SIG-M5 treated with dmso at 0.1 percent for 504 hours (cell line): ENCODE measurements around the gene DOK4.

Experiments used
- DNase-seq: peaks from one replicate; lab custom pipeline; 2025; ENCODE audit not compliant: unreplicated experiment; lab: John Stamatoyannopoulos, UW

Gene DOK4

DNA sequence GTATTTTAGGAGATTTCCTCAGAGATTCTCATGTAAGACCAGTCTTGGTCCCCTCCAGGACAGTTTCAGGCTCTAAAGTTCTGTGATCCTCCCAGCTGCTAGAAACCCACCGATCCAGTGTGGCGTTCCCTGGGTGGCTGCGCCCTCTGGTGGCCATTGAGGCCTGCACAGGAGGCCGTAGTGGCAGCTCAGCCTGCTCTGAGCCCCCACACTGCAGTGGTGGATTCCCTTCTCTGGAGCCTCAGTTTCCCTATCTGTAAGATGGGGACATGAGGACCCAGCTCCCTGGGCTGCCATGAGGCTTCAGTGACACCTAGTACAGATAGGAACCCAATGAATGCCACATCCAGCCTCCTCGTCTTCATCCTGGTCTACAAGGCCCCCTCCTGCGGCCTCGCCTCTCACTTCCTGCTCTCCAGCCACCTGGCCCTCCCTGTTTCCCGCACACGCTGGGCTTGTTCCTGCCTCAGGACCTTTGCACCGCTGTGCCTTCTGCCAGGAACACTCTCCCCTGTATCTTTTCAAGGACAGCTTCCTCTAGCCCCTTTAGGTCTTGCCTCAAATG lies 33.6 kb upstream of the DOK4 start:
- DNase-seq = peak; percentile 13

DNA sequence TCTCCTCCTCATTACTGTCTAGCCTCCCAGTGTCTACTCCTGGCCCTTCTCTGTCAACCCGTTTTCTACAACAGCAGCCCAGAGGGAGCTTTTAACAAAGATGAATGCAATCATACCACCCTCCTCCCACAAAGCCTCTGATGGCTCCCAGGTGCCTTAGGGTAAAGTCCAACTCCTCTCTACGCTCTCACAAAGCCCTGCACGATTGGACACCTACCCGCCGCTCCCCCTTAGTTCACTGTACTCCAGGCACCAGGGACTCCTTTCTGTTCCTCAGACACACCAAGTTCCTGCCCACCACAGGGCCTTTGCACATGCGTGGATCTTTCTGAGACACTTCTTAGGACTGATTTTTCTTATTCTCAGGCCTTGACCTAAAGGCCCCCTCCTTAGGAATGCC lies 32.6 kb upstream of the DOK4 start:
- DNase-seq = no peak

DNA sequence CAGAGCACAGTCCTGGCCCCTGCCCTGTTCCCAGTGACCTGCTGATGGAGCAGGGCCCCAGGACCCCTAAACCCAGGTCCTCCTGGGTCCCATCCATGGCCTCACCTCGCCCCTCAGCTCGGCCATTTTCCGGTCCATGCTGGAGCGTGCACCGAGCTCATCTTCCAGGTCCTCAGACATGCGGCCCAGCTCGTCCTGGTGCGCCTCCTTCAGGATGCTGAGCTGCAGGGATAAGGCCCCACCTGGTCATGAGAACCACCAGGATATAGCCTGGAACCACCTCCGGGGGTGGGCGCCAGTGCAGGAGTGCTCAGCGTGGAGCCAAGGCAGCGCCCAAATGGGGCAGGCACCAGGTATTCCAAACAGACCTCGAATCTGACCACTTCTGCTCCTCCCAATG lies 32.2 kb upstream of the DOK4 start:
- no peak for DNase-seq

DNA sequence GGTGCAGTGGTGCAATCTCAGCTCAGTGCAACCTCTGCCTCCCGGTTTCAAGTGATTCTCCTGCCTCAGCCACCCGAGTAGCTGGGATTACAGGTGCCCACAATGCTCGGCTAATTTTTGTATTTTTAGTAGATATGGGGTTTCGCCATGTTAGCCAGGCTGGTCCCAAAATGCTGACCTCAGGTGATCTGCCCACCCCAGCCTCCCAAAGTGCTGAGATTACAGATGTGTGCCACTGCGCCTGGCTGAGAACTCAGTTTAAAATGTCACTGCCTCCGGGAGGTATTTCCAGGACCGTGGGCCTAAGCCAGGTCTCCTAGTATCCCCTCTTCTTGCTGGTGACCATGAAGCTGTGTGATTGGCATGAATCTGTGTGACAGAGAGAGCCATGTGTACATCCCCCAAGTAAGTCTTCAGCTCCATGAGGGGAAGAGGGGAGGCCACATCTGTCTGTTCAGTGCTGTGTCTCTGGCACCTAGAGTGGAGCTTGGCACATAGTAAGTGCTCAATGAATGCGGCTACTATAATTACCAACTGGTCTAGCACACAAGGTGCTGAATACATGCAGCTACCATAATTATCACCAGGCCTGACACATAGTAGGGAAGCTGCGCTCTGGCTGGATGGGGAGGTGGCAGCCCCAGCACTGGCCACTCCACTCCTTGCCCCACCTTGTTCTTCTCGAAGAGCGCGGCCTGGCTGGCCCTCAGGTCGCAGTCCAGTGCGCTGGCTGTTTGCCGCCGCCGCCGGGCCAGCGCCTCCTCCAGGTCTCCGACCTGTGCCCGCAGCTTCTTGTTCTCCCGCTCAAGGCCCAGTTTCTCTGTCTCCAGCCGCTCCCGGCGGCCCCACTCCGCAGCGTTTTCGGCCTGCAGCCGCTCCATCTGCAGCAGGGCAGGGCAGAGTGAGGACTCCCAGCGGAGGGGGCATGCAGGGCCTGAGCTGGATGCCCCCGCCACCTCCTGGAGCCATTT lies 31.4 kb upstream of the DOK4 start:
- DNase-seq = no peak

DNA sequence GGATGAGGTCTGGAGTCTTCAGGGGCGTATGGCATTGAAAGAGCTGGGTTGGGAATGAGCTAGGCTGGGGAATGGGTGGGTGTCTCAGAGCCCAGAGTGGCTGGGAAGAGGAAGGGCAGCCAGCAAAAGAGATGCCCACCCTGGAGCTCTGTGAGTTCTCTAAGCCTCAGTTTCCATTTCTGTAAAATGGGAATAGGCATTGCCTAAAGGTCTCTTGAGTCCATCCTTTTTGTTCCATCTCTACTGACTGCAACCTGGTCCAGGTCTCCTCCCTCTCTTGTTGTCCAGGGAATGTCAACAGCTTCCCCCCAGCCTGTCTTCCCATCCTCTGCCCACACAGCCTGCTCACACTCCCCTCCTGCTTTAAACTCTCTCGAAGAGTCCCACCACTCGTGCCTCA lies 30.5 kb upstream of the DOK4 start:
- DNase-seq = no peak

DNA sequence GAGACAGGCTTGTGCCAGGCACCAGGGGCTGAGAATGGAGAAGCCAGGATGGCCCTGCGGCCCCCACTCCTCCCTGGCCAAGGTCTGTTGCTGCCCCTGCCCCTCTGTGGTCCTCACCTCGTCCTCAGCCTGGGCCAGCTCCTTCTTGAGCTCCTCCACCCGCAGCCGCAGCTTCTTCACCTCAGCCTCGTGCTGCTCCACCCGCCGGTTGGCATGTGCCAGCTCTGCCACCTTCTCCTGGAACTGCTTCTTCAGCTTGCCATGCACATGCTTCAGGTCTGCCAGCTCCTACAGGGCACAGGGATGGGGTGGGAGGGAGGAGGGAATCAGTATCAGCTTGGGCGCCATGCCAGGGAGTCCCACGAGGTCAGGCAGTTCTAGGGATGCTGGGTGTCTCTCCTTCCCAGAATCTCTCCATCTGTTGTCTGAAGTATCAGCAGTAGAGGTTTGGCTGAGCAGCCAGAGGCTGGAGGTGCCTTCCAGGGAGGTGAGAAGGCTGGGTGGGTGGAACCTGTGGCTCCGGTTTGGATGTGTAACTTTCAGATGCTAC lies 30.0 kb upstream of the DOK4 start:
- DNase-seq = no peak

DNA sequence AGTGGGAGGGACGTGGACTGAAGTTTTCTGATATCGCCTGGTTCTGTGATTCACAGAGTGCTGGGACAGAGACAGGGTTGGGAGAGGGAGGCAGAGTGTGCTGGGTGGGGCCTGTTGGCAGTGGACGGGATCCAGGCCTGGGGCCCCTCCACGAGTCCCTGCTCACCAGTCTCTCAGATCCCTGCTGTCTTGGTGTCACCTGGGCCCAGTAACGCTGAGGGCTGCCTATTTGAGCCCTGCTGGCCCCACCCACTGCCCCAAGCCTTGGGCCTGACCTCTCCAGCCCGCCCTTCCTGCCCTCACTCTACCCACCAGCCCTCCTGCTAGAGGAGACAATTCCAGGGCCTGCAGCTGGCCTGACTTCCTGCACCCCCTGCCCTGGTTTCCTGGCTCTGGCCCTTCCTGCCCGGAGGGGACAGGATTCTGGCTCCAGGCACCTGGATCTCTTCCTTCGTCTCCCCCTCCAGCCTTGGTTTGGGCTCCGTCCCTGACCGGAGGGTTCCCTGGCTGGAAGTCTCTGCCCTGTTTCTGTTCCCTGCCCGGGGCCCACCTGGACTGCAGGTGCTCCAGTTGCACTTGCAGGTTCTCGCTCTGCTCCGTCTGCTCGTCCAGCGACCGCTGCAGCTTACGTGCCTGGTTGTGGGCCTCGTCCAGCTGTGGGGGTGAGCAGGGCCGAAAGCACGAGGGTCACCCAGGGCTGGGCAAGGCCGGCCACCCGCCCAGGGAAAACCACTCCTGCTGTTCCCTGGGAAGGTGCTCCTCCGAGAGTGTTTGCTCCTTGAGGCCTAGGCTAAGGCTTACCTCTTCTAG lies 28.7 kb upstream of the DOK4 start:
- no peak for DNase-seq

DNA sequence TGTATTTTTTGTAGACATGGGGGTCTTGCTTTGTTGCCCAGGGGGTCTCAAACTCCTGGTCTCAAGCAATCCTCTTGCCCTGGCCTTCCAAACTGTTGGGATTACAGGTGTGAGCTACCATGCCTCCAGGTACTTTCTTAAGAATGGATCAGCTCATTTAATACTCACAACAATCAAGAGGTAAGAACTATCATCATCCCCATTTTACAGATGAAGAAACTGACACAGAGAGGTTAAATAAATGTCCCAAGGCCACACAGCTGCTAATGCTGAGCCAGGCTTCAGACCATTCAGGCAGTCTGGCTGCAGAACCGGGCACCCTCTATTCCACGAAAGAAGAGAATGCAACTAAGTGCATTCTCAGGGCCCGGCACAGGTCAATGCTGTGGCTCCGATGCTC lies 28.1 kb upstream of the DOK4 start:
- no peak for DNase-seq

DNA sequence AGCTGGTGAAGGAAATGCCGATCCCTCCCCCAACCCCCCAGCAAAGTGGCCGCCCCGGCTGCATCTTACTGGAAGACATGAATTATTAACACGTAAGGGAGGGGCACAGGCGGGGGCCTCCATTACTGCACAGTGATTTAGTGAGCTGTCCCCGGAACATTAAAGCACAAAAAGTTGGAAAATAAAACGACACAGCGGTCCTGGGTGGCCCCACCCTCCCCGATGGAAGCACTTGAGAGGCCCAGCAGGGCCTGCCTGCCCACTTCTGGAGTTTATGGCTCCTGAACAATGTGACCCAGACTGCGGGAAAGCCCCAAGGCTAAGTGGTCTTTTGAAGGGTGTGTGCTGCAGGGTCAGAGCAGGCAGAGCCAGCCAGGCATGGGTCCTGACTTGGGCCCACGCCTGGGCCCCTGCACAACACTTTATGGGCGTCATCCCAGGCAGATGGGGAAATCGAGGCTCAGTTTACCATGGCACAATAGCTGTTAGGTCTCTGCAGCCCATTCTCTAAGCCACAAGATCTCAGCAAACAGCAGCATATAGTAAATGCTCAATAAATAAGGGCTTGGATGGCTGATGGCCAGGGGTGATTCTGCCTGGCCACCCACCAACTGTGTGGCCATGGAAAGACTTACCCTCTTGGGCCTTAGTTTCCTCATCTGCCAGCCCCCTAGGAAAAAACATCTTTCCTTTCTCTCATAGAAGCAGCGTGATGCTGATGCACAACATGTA lies 27.2 kb upstream of the DOK4 start:
- no peak for DNase-seq

DNA sequence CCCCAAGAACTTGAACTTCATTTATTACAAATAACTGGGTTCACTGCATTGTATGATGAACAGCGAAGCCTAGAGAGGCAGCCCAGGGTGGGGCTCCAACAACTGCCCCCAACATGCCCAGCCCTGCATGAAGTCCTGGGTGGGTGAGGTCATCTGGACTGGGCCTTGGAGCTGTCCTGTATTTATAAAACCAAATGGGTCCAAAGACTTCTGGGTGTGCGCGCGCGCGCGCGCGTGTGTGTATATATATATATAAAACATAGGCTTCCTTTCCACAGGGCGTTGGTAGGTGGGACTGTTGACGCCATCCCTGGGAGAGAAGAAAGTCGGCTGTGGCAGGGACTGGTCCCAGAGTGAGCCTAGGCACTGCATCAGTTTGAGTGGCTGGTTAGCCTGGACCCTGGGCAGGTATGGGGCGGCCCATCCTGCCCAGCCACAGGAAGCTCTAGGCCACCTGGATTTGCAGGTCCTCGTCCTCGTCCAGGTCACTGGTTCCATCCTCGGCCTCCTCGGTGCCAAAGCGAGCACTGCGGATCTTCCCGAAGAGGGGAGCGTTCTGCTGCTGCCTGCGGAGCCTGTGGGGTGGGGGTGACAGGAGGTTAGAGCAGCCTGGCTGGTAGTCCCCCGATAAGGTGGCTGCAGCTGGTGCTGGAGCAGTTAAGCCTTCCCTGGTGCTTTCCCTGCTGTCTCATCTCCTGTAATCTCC lies 26.2 kb upstream of the DOK4 start:
- no peak for DNase-seq

DNA sequence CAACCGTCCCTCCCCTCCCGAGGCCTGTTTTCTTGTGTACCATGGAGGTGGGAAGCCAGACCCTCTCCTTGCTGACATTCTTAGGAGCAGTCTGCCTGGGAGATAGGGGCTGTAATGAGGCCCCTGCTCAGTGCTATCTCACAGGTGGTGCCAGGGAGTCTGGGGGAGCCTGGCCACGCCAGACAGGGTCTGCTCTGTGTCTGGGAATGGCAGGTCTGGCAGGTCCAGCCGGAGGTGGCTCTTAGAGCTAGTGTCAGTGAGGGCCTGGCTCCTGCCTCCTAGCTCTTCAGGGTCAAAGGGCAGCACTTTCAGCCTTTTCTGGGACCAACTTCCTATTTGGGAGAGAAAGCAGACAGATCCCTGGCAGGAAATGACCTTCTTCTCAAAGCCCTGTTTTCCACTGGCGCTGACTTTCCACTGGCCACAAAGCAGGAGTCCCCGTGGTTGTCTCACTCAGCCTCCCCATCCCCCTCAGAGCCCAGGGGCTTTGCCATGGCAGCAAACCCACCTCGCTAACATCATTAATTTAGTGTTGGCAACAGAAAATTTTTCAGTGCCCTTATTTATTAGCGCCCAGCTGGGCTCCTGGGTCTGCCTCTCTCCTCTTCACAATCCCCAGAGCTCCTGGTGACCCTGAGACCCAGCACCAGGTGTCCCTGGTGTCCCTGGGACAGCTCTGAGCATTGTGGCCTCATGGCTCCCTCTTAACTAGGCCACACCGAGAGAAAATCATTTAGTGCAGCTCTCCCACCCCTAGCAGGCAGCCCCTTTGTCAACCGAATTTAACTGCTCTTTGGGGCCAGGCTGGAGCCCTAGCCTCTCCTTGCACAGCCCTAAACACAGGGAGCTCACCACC lies 24.0 kb upstream of the DOK4 start:
- no peak for DNase-seq

DNA sequence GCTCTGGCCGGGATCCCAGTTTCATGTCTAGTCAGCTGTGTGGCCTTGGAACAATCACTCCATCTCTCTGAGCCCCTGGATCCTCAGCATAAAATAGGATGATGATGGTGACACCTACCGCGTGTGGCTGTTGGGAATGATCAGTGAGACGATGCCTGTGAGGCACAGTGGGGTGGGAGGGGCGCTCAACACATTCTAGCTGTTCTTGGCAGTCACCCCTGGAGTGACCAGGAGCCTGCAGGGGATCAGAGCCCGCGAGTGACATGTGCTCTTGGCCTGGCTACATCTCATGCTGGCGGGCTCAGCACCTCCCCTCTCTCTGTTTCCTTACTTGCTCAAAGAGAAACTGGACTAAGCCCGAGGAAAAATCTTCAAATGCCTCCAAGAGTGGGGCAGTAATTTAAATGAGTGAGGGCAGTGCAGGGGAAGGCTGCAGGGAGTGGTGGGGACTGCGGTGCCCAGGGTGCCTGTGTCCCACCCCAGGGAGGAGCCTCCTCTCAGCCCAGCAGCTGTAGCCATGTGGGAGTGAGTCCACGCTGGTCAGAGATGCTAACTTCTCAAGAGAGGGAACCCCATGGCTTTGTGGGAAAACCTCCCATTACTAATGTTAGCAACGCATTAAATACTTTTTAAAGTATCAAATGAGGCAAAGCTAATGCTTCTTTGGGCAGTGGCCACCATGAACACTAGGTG lies 23.1 kb upstream of the DOK4 start:
- DNase-seq = no peak

DNA sequence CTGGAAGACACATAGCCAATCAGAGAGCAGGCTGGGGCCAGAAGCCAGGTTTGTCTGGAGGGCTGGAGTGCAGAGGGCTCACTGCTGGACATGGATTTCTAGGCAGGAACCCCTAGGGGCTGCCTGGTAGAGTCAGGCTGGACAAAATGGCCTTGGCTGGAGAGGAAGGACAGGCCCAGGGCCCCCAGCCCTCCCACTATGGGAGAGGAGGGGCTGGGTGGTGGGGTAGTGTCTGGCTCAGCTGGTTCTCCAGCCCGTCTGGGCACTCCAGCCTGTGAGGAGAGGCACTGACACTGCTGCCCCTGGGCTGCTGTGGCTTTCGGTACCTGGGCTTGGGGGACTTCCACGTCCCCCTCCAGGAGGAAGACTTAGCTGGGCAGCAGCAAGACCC lies 21.7 kb upstream of the DOK4 start:
- no peak for DNase-seq

DNA sequence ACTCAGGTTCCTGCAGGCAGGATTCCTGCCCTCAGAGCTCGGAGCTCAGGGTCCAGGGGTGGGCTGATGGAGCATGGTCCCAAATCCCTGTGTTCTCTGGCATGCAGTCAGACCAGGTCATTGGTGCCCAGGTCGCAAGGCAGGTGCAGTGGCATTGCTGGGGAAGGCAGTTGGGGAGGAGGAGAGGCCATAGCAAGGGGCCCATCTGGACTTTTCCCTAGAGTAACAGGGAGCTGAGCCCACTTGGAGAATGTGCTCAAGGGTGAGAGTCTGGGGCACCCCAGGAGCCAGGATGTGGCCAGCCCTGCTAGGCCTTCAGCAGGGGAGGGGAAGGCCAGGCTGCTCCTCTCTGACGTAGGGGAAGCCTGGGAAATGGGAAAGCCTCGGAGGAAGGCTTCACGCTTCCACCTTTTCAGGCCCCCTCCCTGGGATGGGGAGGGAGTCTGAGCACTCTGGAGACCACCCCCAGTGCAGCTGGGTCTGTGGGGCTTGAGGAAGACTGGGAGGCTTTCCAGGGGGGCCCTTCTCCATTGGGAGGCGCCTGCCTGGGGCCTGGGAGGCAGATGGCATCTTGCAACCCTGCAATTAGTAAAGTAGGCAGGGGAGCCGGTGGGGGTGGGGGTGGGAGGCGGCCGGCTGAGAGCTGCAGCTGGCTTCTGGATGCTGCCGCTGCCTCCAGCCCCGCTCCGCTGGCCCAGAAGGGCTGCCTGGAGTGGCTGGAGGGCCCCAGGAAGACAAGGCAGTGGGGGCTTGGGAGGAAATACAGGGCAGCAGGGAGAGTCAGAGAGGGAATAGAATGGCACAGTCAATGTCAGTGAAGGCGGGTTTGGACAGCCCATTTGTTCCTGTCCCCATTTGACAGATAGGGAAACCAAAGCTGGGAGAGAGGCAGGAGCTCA lies 21.1 kb upstream of the DOK4 start:
- DNase-seq = no peak

DNA sequence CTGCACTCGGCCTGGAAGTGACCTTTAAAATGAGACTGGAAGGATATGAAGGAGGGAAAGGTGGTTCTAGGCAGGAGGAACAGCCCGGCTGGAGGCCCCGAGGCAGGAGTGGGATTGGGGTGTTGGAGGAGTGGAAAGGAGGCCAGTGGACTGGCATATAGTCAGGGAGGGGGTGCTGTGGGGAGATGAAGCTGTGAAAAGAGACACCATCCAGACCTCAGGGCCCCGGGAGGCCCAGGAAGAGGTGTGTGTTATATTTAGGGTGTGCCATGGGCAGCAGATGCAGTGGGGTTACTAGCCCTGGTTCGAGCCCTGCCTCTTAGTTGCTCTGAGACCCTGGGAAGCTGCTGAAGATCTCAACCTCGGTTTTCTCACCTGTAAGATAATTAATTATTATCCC lies 18.9 kb upstream of the DOK4 start:
- DNase-seq = no peak

DNA sequence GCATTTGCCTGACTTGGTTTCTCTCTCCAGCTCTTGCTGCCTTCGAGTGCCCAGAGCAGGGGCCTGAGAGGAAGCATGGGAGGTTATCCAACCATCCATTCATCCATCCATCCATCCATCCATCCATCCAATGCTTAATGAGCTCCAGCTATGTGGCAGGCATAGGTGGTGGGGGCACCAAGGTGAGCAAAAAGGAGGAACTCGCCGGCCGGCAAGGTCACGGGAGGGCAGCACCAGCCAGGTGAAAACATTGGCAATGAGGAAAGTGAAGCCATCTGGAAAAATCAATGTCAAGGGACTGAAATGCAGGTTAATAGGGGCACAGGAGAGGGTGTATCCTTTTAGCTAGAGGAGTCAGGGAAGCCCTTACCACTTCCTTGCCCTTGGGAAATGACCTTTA lies 18.2 kb upstream of the DOK4 start:
- no peak for DNase-seq

DNA sequence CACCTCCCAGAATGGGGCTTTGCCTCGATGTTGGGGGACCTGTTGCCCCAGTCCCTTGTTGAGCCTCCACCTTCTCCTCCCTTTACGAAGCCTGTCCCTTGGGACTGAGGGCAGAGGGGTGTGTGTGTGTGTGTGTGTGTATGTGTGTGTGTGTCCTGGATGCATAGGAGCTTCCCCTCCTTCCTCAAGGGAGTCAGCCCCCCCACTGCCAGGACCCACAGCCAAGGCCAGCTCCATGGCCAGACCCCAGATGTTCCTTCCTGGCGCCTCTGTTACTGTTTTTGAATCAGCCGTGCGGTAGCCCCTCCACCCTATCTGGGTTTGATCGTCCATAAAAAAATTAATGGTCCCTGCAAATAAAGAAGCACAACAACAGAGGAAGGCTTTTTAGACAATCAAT lies 17.7 kb upstream of the DOK4 start:
- DNase-seq = no peak

DNA sequence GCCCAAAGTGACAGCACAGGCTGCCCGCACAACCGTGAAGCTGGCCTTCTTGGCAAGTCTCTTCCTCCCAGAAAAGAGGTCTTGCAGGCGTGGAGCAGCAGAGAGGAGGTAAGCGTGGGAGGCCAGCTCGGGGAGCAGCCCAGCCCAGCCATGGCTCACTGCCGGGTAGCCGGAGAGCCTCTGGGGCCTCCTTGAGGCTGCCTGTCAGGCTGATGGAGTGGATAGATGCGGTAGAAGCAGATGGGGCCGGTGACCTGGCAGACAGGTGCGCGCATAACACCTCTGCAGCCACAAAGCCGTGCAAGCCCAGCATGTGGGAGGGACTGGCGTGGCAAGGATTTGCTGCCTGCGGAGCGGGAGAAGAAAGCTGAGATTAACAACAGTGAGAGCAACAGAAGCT lies 17.1 kb upstream of the DOK4 start:
- no peak for DNase-seq
